ENCODE measurements around the gene TUBB1.

- TF ChIP-seq CTCF (IDR thresholded peaks at IDR 0.05; ENCODE audit: insufficient read depth, low read length, poor library complexity, severe bottlenecking) (no peak), EZH2phosphoT487 (conservative IDR thresholded peaks at IDR 0.05; ENCODE audit: low read length) (no peak)
Observed at GRCh38 chr20:59008715-59009336, 10.4 kb upstream of the TUBB1 start.

Measured in SU-DHL-6 (cell line).